ENCODE data around the gene CTDSP2.

- no peak for TF ChIP-seq RFX5 (IDR thresholded peaks at IDR 0.05; ENCODE audit: low read length)
- no peak for TF ChIP-seq CTCF (IDR thresholded peaks at IDR 0.05)
- TF ChIP-seq CHD2 (IDR thresholded peaks at IDR 0.05; ENCODE audit: low read length, partially characterized antibody): no peak
These were observed 49.0 kb upstream of the CTDSP2 start for GRCh38 chr12:57895389-57896114.
